Endometrial microvascular endothelial cells (primary cell): ENCODE data around the gene SETD1A. TPM values are rescaled to one million over a fixed set of nuclear protein-coding genes. Genes with fewer than 3 reads are reported as not detected.
"Not testable (repeated sequence)": the region's sequence is repeated elsewhere in the genome, so short reads cannot be mapped to it uniquely, and the experiment has no call there.

ENCODE experiments used
- in situ Hi-C: cut with HindIII; loops from 2 replicates; pipeline ENCODE4 v1.10.0; 2017; ENCODE audit warnings: low sequenced_read_pairs, low pct_unique_long_range_greater_than_20kb; ENCODE audit errors: inconsistent ontology term
- total RNA-seq: library from RNA; depleted of rRNA; stranded (reverse); fragments of >200 nt; gene quantifications from one replicate; pipeline ENCODE4 v1.2.3, GENCODE V29; 2015; ENCODE audit errors: inconsistent ontology term

The SETD1A gene
- total RNA-seq, 1 donor from 2014 or later = 5.0 TPM

DNA sequence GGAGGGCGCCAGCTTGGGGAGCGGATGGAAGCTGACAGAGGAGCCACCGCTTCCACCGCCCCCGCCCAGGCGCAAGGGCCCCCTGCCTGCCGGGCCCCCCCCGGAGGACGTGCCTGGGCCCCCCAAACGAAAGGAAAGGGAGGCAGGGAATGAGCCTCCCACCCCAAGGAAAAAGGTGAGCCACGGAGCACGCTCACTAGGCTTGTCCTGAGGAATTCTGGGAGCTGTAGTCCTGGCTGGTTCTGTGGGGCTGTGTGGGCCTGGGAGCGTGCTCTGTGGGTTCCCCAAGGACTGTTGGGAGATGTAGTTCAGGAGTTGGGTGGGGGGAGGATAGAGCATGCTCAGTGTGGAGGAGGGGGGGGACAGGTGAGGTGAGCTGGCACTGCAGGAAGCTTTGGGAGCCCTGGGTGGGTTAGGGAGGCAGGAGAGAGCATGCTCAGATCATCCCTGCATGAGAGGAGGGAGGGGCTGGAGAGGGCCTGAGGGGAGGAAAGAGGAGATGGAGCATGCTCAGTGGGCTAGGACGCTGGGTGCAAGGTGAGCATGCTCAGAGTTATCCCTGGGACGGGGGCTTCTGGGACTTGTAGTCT lies 29.7 kb upstream of the SETD1A start:
- in situ Hi-C loops = no loop called here

DNA sequence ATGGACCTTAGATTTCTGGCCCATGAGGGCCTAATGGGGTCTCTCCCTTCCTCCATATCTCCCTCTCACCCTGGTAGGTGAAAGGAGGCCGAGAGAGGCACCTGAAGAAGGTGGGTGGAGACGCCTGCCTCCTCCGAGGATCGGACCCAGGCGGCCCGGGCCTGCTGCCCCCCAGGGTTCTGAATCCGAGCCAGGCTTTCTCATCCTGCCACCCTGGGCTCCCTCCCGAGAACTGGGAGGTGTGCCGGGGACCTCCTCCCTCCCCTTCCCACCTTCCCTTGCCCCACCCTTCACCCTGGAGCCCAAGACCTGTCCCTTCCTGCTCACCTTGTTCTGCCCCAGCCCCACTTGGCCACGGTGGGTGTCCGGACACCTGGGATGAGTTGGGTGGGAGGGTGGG lies 29.2 kb upstream of the SETD1A start:
- in situ Hi-C loops = no loop called here

DNA sequence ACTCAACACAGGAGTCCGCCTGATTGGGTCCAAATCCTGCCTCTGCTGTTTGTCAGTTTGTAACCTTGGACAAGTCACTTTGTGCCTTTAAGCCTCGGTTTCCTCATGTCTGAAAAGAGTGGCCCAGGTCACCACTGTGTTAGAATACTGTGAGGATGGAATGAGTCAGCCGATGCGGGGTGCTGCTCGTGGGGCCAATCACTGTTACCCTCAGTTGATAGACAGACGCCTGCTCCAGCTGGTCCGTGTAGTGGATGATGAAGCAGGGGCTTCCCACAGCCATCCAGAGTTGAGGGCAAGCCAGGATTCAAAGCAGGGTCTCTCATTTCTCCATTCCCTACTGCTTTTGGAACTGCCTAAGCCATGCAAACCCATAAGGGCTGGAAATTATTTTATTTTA lies 28.4 kb upstream of the SETD1A start:
- in situ Hi-C loops = no loop called here

DNA sequence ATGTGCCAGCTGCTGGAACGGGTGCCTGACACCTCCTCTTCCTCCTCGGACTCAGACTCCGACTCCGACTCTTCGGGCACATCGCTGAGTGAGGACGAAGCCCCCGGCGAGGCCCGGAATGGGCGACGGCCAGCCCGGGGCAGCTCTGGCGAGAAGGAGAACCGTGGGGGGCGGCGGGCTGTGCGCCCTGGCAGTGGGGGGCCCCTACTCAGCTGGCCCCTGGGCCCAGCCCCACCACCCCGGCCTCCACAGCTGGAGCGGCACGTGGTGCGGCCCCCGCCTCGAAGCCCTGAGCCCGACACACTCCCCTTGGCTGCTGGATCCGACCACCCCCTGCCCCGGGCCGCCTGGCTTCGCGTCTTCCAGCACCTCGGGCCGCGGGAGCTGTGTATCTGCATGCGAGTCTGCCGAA lies 27.4 kb upstream of the SETD1A start:
- in situ Hi-C loops = no loop called here

DNA sequence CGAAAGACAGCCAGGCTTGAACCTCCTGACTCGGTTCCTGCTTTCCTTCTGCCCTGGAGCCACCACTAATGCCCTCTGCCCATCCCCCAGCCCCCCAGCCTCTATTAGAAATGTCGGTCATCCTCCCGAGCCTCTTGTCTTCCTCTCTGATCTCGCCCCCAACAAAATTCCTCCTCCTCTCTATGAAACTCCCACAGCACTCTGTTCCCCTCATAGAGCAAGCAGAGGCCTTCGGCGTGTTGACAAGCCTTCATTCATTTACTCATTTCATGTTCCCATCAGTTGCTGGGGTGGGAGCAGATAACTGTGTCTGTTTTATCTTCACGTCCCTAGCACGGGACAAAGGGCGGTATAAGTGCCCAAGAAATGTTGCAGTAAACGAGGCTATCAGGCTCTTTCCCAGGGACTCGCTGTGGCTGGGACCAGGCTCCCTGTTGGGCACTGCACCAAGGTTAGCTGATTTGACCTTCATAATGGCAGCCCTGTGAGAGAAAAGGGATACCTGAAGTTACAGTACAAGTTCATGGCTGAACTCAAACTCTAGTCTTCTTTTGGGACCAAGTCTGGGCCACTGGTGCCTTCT lies 26.4 kb upstream of the SETD1A start:
- in situ Hi-C loops = no loop called here

DNA sequence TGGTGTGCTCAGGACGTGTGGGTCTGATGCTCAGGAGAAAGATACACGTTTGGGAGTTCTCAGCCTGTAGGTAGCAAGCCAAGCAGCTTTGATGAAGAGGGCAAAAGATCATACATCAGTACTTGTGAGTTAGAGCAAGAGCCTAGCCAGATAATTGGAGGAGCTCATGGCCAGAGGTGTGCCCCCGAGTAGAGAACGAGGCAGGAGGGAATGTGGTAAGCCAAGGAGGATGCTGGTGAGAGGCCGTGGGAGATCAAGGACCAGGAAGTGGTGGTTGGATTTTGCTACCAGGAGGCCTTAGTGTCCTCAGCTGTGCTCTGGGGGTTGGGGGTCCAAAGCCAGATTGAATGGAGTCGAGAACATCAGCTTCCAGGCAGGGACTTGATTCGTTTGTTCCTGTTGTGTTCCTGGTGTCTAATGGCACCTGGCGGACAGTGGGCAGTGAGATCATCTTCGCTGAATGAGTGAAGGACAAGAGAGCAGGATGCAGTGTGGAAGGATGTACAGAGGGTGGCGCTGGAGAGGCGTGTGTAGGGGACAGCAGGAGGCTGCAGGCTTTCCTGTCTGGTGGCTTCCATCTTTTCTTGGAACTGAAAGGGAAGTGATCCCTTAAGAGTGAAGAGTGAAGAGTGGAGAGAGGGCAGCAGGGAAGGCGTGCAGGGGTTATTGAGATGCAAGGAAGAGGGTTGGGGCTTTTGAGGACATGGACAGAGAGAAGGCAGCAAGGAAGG lies 22.6 kb upstream of the SETD1A start:
- in situ Hi-C loops = no loop called here

DNA sequence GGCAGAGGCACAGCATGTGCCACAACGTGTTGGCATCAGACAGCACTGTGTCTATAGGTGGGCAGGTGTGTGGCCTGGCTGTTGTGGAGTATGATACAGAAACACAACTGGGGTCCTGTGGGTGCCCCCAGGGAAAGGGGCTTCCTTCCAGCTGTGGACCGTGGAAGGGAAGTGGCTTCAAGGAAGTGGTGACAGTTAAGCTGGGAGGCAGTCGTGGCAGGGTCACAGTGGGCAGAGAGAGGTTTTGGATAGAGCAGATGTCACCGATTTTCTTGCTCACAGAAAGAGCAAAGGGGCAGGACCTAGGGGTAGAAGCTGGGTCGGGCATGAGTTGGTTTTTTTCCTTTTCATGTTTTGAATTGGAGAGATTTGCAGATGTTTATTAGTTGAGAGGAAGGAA lies 19.9 kb upstream of the SETD1A start:
- in situ Hi-C loops = no loop called here

DNA sequence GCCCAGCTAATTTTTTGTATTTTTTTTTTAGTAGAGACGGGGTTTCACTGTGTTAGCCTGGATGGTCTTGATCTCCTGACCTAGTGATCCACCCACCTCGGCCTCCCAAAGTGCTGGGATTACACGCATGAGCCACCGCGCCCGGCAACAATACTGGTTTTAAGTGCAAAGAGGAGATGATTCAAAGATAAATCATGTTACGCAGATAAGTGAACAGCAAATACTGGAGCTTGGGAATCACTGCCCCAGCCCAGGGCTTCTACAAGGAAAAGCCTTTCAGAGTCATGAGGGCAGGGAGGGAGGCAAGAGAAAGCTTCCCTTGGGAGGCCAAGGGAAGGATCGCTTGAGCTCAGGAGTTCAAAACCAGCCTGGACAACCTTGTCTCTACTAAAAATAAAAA lies 18.0 kb upstream of the SETD1A start:
- in situ Hi-C loops = not testable (repeated sequence)

DNA sequence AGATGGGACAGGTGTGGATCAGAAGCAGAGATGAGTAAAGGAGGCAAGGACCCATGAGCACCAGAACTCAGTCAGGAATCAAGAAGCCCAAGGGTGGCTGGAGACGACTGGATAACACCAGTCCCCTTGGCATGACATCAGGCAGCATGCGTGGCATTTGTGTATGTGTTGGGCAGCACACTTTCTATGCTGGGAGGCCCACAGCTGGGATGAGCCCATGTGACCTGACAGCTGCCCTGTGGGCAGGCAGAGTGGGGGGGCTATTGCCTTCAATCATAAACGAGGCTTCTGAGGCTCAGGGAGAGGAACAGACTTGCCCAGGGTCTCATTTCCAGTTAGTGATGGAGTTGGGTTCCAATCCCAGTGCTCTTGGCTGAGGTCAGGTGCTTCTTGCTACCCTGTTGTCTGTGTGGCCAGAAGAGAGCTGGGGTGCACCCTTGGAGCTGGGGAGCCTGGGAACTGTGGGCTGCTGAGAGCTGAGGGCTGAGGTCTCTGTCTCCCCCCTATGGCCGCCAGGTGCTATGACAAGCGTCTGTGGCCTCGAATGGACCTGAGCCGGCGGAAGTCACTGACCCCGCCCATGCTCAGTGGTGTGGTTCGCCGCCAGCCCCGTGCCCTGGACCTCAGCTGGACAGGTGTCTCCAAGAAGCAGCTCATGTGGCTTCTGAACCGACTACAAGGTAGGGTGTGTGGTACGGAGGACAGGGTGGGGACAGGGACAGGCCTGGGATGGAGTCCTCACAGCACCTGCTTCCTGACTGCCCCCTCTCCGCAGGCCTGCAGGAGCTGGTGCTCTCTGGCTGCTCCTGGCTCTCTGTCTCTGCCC lies 15.7 kb upstream of the SETD1A start:
- in situ Hi-C loops = no loop called here

DNA sequence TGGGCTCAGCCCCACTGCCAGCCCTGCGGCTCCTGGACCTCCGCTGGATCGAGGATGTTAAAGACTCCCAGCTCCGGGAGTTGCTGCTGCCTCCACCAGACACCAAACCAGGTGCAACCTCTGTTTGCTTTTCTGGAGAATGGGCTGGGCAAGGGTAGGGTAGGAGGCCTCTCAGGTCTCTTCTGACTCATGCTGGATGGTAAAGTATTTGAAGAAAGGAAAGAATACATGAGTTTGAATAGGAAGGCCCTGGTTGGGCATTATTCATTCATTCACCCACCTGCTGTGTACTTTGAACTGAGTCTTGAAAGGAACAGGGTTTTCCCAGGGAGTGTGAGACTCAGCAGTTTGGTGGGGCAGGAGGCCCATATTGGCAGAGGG lies 15.1 kb upstream of the SETD1A start:
- in situ Hi-C loops = no loop called here

DNA sequence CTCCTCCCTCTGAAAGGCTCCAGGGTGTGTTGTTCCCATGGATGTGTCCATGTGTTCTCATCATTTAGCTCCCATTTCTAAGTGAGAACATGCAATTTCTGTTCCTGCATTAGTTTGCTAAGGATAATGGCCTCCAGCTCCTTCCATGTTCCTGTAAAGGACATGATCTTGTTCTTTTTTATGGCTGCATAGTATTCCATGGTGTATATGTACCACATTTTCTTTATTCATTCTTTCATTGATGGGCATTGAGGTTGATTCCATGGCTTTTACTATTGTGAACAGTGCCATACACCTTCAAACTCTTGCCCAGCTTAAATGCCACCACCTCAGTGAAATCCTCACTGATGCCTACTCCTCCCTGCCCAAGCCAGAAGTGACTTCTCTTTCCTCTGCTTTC lies 13.2 kb upstream of the SETD1A start:
- in situ Hi-C loops = no loop called here

DNA sequence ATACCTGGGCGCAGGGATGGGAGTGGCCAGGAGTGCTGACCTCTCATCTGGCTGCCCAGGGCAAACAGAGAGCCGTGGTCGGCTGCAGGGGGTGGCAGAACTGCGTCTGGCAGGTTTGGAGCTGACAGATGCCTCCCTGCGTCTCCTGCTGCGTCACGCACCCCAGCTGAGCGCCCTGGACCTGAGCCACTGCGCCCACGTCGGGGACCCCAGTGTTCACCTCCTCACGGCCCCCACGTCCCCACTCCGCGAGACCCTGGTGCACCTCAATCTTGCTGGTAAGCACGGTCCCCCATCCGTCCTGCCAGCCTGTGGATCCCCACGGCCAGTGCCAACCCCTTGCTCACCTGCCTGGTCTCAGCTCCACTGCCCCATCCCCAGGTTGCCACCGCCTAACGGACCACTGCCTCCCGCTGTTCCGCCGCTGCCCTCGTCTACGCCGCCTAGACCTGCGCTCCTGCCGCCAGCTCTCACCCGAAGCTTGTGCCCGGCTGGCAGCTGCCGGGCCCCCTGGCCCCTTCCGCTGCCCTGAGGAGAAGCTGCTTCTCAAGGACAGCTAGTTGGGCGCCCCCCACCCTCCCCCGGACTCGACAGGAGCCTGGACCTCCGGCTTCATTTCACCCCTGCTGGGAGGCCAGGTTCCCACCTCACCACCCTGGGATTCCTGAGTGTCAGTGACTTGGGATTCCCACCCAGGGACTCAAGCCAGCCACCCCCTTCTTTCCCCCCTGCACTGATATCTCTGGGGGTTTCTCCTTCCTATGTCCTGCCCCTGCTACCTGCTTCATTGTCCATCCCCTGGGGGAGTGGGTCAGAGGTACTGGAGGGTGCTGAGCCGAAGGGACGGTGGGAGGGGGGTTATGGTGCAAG lies 10.6 kb upstream of the SETD1A start:
- in situ Hi-C loops = no loop called here

DNA sequence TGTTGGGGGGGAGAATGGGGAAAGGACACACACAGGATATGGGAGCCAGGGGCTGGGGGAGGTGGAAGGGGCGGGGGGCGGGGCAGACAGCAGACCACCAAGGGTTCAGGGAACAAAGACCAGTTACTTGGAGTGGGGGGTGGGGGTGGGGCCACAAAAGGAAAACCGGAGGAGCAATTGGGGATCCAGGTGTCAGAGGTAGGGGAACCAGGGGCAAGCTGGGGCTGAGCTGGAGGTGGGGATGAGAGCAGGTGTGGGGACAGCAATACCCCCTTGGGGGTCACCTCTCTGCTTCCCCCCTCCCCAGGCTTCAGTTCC lies 10.1 kb upstream of the SETD1A start:
- in situ Hi-C loops = no loop called here

DNA sequence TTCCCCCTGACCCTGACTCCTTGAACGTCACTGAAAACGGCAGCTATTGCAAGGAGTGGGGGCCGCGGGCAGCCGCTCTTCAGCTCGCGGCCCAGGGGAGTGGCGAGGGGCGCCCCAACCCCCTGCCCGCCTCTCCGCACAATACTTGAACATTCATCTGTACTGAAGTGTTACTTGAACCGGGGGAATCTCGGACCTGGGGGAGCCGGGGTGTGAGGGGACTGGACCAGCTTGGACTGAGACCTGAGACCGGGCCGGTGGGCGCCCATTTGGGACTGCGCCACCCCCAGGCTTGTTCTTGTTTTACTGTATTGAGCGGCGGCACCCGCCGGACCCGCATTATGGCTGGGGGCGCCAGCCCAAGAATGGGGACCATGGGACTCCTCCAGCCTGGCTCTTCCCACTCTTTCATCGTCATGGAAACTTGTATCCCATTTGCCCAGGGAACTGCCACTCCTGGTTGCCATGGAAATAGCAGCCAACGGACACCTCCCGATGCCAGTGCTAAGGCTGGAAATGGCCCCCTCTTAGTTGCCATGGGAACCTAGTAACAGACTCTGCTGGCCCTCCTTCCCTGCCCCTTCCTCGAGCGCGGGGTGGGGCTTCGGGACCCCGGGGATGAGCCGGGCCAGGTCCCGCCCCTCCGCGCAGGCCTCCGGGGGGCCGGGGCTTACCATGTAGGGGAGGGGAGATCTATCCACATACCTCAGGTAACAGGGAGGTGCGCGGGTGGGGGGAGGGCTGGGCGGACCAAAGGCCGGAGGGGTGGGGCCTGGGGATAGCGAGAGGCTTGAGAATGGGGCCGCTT lies 9.5 kb upstream of the SETD1A start:
- in situ Hi-C loops = no loop called here

DNA sequence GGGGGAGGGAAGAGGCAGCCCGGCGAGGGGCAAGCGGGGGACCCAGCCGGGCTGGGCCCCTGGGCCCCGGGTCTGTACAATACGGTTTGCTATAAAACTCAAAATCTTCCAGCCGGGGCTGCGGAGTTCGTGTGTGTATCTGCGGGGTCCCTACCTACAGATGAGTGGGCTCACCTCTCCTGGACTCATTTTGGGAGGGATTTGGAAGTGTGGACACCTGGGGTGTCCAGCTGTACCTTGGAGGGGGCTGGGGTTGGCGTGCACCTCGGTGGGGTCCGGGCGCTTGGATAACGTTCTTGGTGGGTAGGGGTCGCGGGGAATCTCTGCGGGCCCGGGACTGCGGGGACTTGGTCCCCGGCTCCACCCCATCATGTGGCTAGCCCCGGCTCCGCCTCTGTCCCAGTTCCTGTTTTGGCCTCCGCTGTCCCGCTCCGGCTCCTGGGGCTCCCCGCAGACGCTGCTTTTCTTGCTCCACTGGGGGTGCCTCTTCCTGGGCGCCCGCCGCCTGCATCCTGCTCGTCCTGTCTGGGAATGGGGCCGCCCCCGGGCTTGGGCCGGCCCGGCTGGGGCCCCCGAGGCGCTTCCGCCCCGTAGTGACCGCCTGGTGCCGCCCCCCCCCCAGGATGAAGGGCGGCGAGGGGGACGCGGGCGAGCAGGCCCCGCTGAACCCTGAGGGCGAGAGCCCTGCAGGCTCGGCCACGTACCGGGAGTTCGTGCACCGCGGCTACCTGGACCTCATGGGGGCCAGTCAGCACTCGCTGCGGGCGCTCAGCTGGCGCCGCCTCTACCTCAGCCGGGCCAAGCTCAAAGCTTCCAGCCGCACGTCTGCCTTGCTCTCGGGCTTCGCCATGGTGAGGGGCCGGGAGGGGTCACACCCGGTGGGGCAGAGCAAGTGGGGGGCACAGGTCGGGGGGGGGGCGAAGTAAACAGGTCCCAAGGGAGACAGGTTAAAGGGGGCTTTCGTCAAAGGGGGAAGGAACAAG lies 8.6 kb upstream of the SETD1A start, which contains the start of gene ORAI3:
Gene ORAI3 (plus strand): TSS at position 402 of the 983 bp plus-strand sequence. CDS start 222 bp downstream, at position 624.
- in situ Hi-C loops = no loop called here

DNA sequence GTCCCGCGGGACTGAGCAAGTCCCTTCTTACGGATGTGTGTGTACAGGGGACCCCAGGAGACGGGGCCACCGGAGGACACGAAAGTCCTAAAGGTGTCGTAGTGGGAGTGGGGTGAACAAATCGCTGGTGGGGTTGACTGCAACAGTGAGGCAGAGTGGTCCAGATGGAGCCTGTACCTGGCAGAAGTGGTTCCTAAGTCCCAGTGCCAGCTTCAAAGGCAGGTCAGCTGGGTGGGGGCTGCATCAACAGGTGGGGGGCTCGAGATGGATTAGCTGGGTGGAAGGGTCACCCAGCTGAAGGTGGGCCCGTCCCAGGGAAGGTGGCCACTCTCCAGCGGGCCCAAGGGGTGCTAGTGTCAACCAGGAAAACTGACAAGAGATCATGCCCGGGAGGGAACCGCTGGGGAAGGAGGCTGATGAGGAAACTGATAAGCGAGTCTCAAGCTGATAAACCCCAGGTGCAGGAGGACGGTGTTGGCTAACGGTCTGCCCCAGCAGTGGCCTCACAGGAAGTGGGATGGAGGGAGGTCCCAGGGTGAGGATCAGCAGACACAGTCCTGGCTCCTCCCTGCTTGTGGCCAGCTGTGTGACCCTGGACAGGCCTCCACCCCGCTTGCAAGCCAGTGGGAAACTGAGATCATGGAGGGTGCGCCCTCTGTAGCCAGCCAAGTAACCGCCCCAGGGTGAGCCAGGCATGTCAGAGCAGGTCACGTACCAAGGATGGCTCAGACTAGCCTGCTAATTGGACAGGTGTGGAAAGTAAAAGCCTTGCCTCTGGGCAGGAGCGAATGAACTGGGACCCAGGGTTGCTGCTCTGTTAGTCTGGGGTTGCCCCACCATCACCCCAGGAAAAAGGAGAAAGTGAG lies 7.7 kb upstream of the SETD1A start:
- in situ Hi-C loops = loop anchor here (25.0 kb wide), 1 partner anchor 112 kb away; the partner anchor contains the start of genes ZNF646 and ZNF668
